Activated gamma-delta T cell (primary cell): ENCODE measurements around the gene LRRC56.
"Not testable (repeated sequence)": the region's sequence is repeated elsewhere in the genome, so short reads cannot be mapped to it uniquely, and the experiment has no call there.

Experiments
- DNase-seq: peaks from one replicate; lab custom pipeline; 2025; lab: John Stamatoyannopoulos, UW

LRRC56 gene

DNA sequence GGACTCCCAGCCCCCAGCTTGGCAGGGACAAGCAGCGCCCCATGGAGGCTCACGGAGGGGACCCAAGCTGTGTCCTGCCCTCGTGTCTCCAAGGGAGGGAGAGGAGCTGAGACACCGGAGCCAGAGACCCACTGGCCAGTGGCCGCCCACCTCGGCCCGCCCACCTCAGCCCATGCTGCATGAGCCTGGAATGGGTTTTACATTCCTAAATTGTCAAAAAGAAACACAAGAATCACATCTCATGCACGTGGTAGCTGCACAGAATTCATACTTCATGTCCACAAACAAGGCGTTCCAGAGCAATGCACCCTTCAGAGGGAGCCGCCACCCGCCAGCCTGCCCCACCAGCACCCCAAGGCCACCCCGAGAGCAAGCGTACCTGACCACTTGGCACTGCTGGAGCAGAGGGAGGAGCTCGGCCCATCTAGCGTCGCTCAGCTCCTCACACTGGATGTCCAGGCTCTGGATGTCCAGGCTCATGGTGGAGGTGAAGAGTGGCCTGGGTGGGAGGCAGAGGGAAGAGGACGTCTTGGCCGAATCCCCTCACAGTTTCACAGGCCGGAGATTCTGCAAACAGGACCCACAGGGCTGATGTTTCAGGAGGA is 35.5 kb upstream of the LRRC56 start:
- DNase-seq: no peak

DNA sequence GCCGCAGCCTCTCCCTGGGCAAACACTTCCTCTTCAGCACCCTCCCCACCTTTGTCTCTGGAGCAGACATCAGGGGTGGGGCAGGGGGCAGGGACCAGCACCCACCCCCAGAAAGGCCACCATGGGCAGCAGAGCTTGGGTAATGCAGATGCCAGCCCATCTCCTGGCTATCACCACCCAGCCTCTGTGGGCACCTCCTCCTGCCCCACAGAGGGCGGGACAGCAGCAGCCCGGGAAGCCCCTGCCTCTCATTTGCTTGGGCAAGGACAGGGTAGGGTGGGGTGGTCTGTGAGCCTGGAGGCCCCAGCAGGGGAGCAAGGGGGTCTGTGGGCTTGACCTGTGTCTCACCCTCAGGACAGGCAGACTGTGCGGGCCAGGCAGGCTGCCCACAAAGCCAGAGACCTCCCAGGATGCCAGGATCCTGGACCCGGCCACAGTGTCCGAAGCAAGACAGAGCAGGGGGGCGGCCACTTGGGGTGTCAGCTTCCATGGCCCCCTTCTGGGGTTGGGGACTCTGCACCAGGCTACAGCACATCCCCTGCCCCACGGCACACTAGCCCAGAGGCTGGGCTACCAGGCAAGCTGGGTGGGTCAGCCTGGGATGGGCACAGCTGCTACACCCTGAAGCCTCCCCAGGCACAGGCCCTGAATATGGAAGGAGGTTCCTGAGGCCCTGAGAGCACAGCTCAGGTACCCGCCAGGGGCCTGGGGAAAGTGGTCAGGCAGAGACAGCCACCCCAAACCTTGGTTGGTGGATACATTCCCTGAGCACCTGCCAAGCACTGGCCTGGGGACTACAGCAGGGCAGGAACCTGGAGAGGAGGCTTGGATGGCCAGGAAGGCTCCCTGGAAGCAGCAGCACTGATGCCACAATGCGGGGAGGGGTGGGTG is 34.8 kb upstream of the LRRC56 start:
- no peak for DNase-seq

DNA sequence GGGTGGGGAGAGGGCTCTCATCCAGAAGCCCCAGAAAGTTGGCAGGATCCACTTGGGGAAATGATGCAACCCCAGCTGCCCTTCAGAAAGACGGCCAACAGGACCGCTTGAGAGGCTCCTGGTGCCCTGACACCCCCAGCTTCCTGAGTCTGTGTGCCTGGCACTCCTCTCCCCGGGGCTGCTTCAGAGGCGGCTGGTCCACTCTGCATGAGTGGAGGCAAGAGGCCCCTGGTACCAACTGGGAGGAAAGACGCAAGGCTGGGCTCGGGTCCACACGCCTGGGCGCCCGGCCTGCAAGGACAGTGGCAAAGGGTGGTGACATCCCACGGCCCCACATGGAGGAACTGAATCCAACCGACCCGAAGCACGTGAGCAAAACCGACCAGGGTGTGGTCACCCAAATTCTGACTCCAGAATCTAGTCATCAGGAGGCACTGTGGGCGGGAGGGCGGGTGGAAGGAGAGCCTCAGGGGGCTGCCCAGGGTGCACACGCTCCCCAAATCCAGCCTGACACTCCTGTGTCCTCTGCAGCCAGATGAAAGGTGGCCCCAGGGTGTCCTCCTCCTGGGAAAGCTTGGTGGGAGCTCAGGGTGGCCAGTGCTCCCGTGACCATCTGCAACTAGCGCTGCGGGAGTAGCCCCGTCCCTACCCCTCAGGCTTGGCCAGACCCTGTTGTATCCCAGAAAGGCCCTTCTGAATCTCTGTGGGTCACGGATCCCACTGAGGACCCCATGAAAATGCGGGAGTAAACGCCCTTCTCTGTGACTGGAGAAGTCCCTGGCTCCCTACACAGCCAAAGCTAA is 33.9 kb upstream of the LRRC56 start:
- DNase-seq: no peak

DNA sequence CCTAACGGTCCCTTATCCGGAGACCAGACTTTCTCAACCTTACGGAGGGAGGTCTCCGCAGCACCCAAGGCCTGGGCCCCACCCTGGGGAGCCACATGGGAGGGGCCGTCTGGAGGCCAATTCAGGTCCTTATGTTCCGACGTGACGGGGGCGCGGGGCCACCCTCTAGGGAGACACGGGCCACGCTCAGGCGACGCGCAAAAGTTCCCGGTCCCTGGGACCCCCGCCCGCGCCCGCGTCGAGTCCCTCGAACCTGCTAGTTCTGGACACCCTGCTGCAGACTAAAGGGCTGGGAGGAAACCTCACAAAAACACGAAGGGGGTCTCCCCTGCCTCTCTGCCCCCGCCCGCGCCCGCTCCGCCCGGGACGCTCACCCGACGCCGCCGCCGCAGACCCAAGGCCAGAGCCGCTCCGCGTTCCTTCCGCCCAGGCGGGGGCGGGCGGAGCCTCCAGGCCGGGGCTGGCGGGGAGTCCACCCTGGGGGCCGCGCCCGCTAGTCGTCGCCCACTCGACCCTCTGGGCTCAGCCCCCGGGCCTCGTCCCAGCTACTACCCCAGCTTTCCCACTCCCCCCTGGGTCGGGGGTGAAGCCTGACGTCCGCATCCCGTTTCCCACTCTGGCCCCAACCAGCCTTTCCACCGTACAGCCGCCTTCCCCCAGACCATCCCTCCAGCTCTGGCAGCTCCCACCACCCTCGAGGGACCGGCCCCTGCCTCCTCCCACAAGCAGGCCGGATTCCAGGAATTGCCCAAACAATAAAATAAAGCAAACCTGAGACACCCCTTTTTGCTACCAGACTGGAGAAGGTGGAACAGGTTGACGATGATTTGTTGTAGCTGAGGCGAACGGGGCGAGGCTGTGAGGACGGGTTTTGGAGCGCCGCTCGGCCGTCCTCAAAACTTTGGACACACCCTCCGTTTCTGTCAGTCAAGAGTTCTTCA is 33.0 kb upstream of the LRRC56 start:
- DNase-seq: no peak

DNA sequence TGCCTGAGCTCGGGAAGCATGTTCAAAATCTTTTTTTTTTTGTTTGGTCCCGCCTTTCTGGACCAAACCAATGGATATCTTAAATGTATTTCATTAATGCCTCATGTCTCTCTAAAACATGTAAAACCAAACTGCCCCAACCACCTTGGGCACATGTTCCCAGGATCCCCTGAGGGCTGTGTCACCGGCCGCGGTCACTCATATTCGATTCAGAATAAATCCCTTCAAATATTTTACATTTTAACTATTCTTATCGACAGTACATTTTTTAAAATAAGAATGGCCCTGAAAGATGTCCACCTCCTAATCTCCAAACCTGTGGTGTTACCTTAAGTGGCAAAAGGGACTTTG is 32.4 kb upstream of the LRRC56 start:
- DNase-seq: no peak

DNA sequence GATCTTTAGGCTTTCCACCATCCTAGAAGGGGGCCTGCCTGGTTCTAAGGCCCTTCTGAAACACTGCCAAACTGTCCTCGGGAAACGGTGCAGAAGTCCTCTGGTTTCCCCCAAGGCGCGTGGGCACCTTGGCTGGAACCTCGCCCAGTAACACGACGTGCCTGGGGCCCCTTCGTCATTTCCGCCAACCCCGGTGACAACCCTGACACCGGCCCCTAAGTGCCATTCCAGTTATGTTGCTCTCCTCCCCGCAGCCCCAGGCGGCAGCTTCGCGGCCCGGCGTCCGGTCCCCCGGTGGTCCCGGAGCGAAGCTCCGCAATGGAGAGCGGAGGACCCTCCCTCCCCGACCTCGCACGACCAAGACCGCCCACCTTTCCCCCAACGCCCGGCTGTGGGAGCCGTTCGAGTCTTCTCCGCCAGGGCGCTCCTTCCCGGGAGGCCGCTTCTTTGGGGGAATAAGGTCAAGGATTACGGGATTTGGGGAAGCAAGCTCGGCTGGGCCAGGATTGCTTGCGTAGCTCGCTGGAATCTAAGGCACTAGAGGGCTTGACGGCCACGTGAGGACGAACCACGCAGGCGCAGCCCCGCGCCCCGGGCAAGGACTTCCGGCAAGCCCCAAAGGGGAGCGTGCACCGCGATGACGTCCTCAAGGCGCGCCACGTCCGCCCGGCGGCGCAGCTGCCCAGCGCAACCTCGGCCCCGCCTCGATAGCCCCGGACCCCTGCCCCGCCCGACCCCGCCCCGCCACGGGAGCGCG is 30.9 kb upstream of the LRRC56 start:
- DNase-seq: peak; percentile 98

DNA sequence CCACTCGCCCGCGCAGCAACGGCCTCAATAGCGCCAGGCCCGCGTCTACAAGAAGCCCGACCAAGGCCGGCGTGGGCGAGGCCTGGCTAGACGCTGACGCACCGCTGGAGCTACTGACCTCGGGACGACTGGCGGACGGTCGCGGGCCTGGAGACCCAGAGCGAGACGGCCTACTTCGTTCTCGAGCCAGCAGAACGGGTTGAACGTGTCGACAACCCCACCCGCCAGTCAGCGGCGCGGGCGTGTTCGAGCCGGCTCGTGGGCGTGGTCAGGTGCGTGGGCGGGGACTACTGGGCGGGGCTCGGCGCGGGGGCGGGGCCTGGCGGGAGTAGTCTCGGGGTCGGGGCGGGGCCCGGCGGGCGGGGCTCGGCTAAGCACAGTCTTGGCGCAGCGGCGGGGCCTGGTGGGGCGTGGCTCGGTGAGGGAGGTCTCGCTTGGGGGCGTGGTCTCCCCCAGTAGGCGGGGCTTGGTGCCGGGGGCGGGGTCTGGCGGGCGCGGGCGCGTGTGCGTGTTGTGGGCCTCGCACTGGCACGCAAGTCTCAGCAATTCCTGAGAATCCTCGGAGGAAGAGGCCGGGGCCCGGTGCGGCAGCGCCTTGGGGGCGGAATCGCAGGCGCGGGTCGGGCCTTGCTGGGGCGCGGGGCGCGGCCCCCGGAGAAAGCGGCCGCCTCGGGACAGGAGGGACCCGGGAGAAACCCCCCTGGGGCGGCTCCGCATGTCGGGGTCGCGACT is 30.2 kb upstream of the LRRC56 start, which contains the start of gene RNH1:
TSS of gene RNH1 (minus strand) at position 248 of the 732 bp plus-strand sequence. CDS start 5,080 bp downstream, outside the sequence.
- peak; percentile 99 for DNase-seq

DNA sequence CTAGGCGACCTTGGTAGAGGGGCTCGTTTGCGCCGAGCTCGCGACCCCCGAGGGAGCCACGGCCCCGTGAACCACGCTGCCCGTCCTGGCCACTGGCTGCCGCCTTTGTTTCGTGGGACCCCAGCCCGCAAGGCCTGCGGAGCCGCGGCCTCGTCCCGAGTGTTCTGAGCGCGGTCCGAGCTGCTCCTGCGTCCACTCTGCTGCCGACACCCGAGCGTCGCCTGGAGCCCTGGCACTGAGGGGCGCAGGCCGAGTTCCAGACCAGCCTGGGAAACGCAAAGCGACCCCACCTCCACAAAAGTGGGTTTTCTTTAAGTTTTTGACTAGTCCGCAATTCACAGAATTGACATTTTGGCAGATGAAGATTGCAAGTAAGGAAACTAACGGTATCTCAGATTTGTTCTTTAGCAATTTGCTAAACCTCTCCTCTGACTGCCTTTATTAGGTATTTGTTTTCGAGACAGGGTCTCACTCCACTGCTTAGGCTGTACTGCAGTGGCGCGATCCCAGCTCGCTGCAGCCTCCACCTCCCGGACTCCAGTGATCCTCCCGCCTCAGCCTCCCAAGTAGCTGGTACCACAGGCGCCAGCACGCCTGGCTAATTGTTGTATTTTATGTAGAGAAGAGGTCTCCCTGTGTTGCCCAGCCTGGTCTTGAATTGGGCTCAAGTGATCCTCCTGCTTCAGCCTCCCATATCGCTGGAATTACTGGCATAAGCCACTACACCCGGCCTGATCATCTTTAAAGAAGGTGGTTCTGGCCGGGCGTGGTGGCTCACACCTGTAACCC is 29.4 kb upstream of the LRRC56 start:
- DNase-seq: no peak

DNA sequence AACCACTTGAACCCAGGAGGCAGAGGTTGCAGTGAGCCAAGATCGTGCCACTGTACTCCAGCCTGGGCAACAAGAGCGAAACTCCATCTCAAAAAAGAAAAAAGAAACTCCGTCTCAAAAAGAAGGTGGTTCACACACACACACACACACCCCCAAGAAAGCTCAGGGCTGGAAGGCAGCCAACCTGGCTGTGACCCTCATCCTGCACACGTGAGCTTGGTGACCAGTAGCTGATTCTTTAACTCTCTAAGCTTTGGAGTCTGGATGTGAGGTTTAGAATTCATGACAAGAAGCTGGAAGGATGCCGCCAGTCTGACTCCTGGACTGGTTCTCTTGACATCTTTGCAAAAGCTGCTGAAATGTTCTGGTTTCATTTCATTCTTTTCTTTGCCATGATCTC is 28.4 kb upstream of the LRRC56 start:
- DNase-seq: no peak

DNA sequence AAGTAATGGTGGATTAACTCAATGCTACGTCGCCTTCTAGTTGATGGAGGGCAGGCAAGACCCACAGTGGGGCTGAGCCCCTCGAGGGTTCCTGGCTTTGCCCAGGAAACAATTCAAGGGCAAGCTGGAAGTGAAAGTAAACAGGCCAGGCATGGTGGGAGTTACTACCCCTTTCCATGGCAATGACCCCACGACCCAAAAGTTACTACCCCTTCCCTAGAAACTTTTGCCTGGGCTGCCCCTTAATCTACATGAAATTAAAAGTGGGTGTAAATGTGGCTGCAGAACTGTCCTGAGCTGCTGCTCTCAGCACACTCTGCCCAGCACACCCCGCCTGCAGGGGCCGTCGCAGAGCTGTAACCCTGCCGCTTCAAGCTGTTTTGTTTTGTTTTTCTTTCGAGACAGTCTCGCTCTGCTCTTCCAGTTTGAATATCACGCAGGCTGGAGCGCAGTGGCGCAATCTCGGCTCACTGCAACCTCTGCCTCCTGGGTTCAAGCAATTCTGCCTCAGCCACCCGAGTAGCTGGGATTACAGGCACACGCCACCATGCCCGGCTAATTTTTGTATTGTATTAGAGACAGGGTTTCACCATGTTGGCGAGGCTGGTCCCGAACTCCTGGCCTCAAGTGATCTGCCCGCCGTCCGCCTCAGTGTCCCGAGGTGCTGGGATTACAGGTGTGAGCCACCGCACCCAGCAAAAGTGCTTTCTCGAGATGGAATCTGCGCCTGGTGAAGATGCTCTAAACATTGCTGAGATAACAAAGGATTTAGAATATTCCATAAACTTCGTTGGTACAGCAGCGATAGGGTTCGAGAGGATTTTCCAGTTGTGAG is 24.3 kb upstream of the LRRC56 start:
- DNase-seq: no peak

DNA sequence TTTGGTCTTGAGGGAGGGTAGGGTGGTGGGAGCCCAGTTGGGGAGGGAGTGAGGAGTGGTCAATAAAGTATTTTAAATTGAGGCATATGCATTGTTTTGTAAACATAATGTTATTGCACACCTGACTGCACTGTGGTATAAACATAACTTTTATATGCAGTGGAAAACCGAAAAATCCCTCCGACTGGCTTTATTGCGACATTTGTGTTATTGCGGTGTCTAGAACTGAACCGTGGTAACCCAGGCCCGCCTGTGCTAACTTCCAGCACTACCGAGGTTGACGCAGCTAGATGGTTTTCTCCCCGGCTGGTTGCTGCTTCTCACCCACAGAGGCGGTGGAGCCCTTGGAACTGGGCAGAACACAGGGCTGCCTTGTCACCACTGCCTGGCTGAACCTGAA is 22.7 kb upstream of the LRRC56 start:
- DNase-seq: no peak

DNA sequence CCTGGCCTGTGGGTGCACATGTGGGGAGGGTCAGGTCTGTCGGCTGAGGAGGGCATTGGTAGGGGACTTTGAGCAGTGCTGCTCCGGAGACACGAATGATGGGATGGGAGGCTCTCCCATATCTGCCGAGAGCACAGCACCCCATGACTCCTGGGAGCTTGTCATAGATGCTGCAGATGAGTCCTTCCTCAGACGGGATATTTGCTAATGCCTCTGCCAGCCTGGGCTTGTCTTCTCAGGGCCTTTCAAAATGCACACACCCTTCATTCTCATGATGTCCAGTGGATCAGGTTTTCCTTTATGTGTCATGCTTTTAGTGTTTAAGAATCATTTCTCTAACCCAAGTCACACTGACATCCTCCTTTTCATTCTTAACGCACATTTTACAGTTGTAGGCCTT is 22.2 kb upstream of the LRRC56 start:
- DNase-seq: no peak

DNA sequence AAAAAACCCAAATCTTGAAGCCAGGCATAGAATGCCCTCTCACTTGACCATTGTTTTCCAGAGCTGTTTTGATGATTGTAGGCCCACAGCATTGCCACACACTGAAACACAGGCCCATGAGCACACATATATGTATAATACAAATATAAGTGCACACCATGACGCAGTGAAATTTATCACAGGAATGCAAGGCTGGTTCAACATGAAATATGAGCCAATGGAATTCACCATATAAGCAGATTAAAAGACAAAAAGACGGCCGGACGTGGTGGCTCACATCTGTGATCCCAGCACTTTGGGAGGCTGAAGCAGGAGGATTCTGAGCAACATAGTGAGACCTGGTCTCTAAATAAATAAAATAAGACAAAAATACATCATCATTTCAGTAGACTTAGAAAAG is 20.9 kb upstream of the LRRC56 start:
- DNase-seq: no peak

DNA sequence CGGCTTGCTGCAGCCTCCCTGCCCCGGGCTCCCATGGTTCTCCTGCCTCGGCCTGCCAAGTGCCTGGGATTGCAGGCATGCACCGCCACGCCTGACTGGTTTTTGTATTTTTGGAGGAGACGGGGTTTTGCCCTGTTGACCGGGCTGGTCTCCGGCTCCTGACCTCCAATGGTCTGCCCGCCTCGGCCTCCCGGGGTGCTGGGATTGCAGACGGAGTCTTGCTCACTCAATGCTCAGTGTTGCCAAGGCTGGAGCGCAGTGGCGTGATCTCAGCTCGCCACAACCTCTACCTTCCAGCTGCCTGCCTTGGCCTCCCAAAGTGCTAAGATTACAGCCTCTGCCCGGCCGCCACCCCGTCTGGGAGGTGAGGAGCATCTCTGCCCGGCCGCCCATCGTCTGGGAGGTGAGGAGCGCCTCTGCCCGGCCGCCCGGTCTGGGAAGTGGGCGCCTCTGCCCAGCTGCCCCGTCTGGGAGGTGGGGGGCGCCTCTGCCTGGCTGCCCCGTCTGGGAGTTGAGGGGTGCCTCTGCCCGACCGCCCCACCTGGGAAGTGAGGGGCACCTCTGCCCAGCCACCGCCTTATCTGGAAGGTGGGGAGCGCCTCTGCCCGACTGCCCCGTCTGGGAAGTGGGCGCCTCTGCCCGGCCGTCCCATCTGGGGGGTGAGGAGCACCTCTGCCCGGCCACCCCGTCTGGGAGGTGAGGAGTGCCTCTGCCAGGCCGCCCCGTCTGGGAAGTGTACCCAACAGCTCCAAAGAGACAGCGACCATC is 20.2 kb upstream of the LRRC56 start:
- DNase-seq: not testable (repeated sequence)

DNA sequence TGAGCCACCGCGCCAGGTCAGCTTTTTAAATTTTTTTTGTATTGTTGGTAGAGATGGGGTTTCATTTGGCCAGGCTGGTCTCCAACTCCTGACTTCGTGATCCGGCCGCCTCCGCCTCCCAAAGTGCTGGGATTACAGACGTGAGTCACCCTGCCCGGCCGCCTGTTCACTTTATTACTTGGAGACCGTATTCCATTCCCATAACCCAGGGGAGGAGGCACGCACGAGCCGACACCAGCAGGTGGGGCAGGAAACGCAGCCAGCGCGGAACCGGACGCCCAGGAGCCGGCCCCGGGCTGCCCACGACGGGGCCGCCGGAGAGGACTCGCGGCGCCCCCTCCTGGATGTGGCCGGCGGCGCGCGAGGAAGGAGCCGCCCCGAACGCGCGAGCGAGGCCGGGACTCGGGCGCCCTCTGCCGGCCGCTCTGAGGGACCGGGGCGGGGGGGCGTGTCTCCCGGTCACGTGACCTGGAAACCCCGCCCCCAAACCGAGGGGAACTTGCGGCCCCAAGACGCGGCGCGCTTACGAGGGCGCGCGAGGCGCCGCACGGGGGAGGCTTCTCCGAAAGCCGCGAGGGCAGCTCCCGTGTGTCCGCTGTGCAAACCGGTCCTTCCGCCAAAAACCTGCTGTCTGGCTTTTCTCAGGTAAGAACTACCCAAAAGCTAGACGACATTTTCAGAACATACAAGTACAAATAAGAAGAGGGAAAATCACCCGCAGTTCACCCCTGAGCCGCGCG is 18.7 kb upstream of the LRRC56 start:
- no peak for DNase-seq

DNA sequence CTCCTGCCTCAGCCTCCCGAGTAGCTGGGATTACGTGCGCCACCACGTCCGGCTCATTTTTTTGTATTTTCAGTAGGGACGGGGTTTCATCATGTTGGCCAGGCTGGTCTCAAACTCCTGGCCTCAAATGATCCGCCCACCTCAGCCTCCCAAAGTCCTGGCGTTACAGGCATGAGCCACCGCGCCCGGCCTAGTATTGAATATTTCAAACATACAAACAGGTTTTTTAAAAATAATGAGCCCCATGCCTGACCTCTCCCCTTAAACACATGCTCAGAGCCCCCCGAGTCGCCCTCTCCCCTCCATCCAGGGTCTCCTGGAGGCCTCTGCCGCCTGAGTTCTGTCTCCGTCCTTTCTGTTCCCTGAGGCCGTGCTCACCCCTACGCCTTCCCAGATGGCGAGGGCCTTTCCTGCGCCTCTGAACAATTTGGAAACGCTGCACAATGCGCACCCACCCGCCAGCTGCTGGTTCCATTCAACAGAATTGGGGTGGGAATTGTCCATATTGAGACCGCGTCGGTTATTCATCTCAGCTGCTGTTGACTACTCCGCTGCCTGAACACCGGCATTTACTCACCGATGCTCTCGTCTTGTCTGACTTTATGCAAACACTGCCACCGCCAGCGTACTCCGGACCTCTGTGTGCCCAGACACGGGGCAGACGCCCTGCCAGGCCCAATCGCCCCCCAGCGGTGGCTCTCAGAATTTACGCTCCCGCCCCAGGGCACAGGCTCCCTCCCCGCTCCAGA is 16.7 kb upstream of the LRRC56 start:
- DNase-seq: no peak
